H1 (cell line): ENCODE data around the gene LILRB2. TPM values are rescaled to one million over a fixed set of nuclear protein-coding genes. Genes with fewer than 3 reads are reported as not detected.
"Not testable (repeated sequence)": the region's sequence is repeated elsewhere in the genome, so short reads cannot be mapped to it uniquely, and the experiment has no call there.

ENCODE experiments used
- CTCF ChIA-PET: fragments of 300-600 bp; sonication (Branson Sonifier 250); formaldehyde crosslinking; loops from one replicate; lab custom pipeline; 2021; ENCODE audit not compliant: partially characterized antibody; lab: Charles Lee
- POLR2A ChIA-PET: fragments of 300-600 bp; sonication (Branson Sonifier 250); formaldehyde crosslinking; loops from one replicate; lab custom pipeline; 2021; ENCODE audit warnings: inconsistent platforms; ENCODE audit not compliant: partially characterized antibody; lab: Charles Lee
- DNase-seq, 2 experiments: peaks; one replicate each; pipeline versions ENCODE4 v3.0.0 to v3.0.0-alpha.2; 2010 to 2022; ENCODE audit warnings: low spot score in 2 of 2, low read depth in 1 of 2, mixed read lengths in 1 of 2
- FAIRE-seq: peaks from 2 replicates; lab custom pipeline; 2011; peaks lifted over from hg19 to GRCh38; lab: Jason Lieb, UNC
- H2AFZ ChIP-seq: 2 replicates; pipeline ENCODE4 v1.8.1; 2012; ENCODE audit warnings: low read length, inconsistent platforms
- H2AK5ac ChIP-seq: 2 replicates; pipeline ENCODE4 v1.6.1; 2013; ENCODE audit warnings: low read depth, low read length
- H2BK120ac ChIP-seq: replicated peaks from 2 replicates; pipeline ENCODE3; 2013; ENCODE audit warnings: low read depth, low read length, inconsistent platforms
- H2BK12ac ChIP-seq: 2 replicates; pipeline ENCODE4 v1.6.1; 2013; ENCODE audit warnings: low read depth, low read length
- H2BK15ac ChIP-seq: 2 replicates; pipeline ENCODE4 v1.6.1; 2013; ENCODE audit warnings: low read length
- H2BK20ac ChIP-seq: 2 replicates; pipeline ENCODE4 v1.6.1; 2013; ENCODE audit warnings: low read length
- H2BK5ac ChIP-seq: 2 replicates; pipeline ENCODE4 v1.6.1; 2013; ENCODE audit warnings: low read depth, low read length
- H3K14ac ChIP-seq: 2 replicates; pipeline ENCODE4 v1.6.1; 2013; ENCODE audit warnings: inconsistent platforms; ENCODE audit not compliant: insufficient read length
- H3K18ac ChIP-seq: 2 replicates; pipeline ENCODE4 v1.6.1; 2013; ENCODE audit warnings: low read length; ENCODE audit errors: extremely low read depth
- H3K23ac ChIP-seq: 2 replicates; pipeline ENCODE4 v1.6.1; 2013; ENCODE audit warnings: inconsistent platforms; ENCODE audit not compliant: insufficient read length
- H3K23me2 ChIP-seq: 2 replicates; pipeline ENCODE4 v1.6.1; 2013; ENCODE audit warnings: low read depth, low read length
- H3K27ac ChIP-seq: 2 replicates; pipeline ENCODE4 v1.6.1; 2011; ENCODE audit warnings: low read depth, low read length, inconsistent platforms
- H3K27me3 ChIP-seq, 4 experiments: replicated peaks in 1 of 4; 1 replicate in 1 of 4; 2 replicates in 3 of 4; pipeline versions ENCODE4 v1.6.1 to v1.8.1; 2011 to 2013; ENCODE audit warnings: low read length in 3 of 4, mild to moderate bottlenecking in 3 of 4, inconsistent platforms in 2 of 4, mixed read lengths in 2 of 4, moderate library complexity in 1 of 4; ENCODE audit not compliant: control insufficient read depth in 3 of 4, insufficient read depth in 3 of 4; ENCODE audit errors: extremely low read depth in 1 of 4
- H3K36me3 ChIP-seq, 4 experiments: 2 replicates each; pipeline versions ENCODE4 v1.6.1 to v1.8.1; 2011 to 2013; ENCODE audit warnings: mild to moderate bottlenecking in 4 of 4, low read length in 3 of 4, moderate library complexity in 2 of 4, control low read depth in 1 of 4, inconsistent platforms in 1 of 4; ENCODE audit not compliant: insufficient read depth in 4 of 4, control insufficient read depth in 2 of 4
- H3K4ac ChIP-seq: replicated peaks from 2 replicates; pipeline ENCODE3; 2013; ENCODE audit warnings: low read length, low read depth, mixed read lengths, inconsistent platforms; ENCODE audit not compliant: insufficient read length
- H3K4me1 ChIP-seq, 4 experiments: replicated peaks in 1 of 4; 1 replicate in 1 of 4; 2 replicates in 3 of 4; pipeline versions ENCODE4 v1.6.1 to v1.8.1; 2011 to 2013; ENCODE audit warnings: low read length in 3 of 4, inconsistent platforms in 2 of 4, mixed read lengths in 1 of 4; ENCODE audit not compliant: insufficient read depth in 4 of 4, control insufficient read depth in 3 of 4
- H3K4me2 ChIP-seq, 2 experiments: 2 replicates each; pipeline versions ENCODE4 v1.6.1 to v1.8.1; 2011 to 2013; ENCODE audit warnings: low read depth in 2 of 2, low read length in 2 of 2, control low read depth in 1 of 2, inconsistent platforms in 1 of 2, mild to moderate bottlenecking in 1 of 2; ENCODE audit not compliant: insufficient read depth in 1 of 2
- H3K4me3 ChIP-seq, 4 experiments: fragments of 200-600, 300-600 bp in 1 of 4; sonication (generic), shearing (Covaris generic), sonication (Bioruptor Twin) in 1 of 4; 2 replicates each; pipeline versions ENCODE4 v1.5.1 to v1.8.1; 2011 to 2016; ENCODE audit warnings: low read length in 4 of 4, low read depth in 3 of 4, control low read depth in 2 of 4, inconsistent platforms in 2 of 4, mild to moderate bottlenecking in 2 of 4, mixed read lengths in 1 of 4, moderate library complexity in 1 of 4; ENCODE audit not compliant: insufficient read depth in 2 of 4; ENCODE audit errors: extremely low read depth in 1 of 4
- H3K56ac ChIP-seq: replicated peaks from 2 replicates; pipeline ENCODE3; 2013; ENCODE audit warnings: low read depth, mild to moderate bottlenecking, mixed read lengths, low read length, inconsistent platforms; ENCODE audit not compliant: insufficient read length
- H3K79me1 ChIP-seq: 2 replicates; pipeline ENCODE4 v1.6.1; 2013; ENCODE audit warnings: low read depth, low read length, control low read depth
- H3K79me2 ChIP-seq, 2 experiments: 2 replicates each; pipeline versions ENCODE4 v1.6.1 to v1.8.1; 2012 to 2013; ENCODE audit warnings: low read length in 2 of 2, mild to moderate bottlenecking in 2 of 2, inconsistent platforms in 1 of 2; ENCODE audit not compliant: insufficient read depth in 2 of 2, control insufficient read depth in 1 of 2
- H3K9ac ChIP-seq, 4 experiments: replicated peaks in 1 of 4; 1 replicate in 1 of 4; 2 replicates in 3 of 4; pipeline versions ENCODE4 v1.6.1 to v1.8.1; 2011 to 2013; ENCODE audit warnings: low read depth in 3 of 4, low read length in 3 of 4, control low read depth in 2 of 4, mild to moderate bottlenecking in 2 of 4, moderate library complexity in 2 of 4, inconsistent platforms in 1 of 4; ENCODE audit errors: extremely low read depth in 1 of 4
- H3K9me3 ChIP-seq, 2 experiments: 2 replicates each; pipeline versions ENCODE4 v1.6.1 to v1.8.1; 2012 to 2013; ENCODE audit warnings: mild to moderate bottlenecking in 2 of 2, moderate library complexity in 2 of 2, control low read depth in 1 of 2, inconsistent platforms in 1 of 2, low read depth in 1 of 2, low read length in 1 of 2, mixed read lengths in 1 of 2; ENCODE audit not compliant: insufficient read depth in 2 of 2
- H4K20me1 ChIP-seq, 2 experiments: replicated peaks in 1 of 2; 2 replicates each; pipeline versions ENCODE3 to v1.8.1; 2011 to 2013; ENCODE audit warnings: inconsistent platforms in 2 of 2, low read length in 2 of 2, mild to moderate bottlenecking in 1 of 2; ENCODE audit not compliant: insufficient read depth in 2 of 2, control insufficient read depth in 1 of 2
- H4K5ac ChIP-seq: 2 replicates; pipeline ENCODE4 v1.6.1; 2013; ENCODE audit warnings: low read length, low read depth, mixed read lengths, inconsistent platforms; ENCODE audit not compliant: insufficient read length
- H4K8ac ChIP-seq: 2 replicates; pipeline ENCODE4 v1.8.0; 2013; ENCODE audit warnings: mild to moderate bottlenecking, moderate library complexity, low read length, inconsistent platforms; ENCODE audit not compliant: insufficient read depth; ENCODE audit errors: extremely low read depth
- H4K91ac ChIP-seq: replicated peaks from 2 replicates; pipeline ENCODE3; 2013; ENCODE audit warnings: low read length, mixed read lengths, inconsistent platforms; ENCODE audit not compliant: insufficient read length
- WGBS, 2 experiments: shearing (Covaris generic) in 1 of 2; methylation state at CpG; one replicate each; pipeline versions ENCODE4 v1.1.6 to v1.1.7; 2013 to 2015; ENCODE audit warnings: low lambda C conversion rate in 2 of 2, mixed read lengths in 2 of 2, inconsistent platforms in 1 of 2, low coverage in 1 of 2, missing lambda C conversion rate in 1 of 2; ENCODE audit not compliant: insufficient replicate concordance in 2 of 2, insufficient coverage in 1 of 2, insufficient read length in 1 of 2; ENCODE audit errors: extremely low coverage in 1 of 2, missing lambda C conversion rate in 1 of 2; 5-methylcytosine and 5-hydroxymethylcytosine counted together
- polyA plus RNA-seq, 7 experiments: library from polyadenylated mRNA; depleted of rRNA in 3 of 7; stranded (reverse) in 5 of 7; unstranded in 2 of 7; fragments of >200 nt in 5 of 7; fragments of 200-250 nt in 2 of 7; gene quantifications; 1 replicate in 5 of 7; 2 replicates in 1 of 7; 4 replicates in 1 of 7; pipeline versions ENCODE4 v1.2.1 to v1.2.3, GENCODE V29; 2011 to 2013; ENCODE audit warnings: missing spikeins in 2 of 7, mixed read lengths in 2 of 7
- total RNA-seq: library from RNA; stranded (reverse); fragmentation: NEBNext Ultra II Directional; extraction: Animal tissue kit (Norgen Biotek cat#: 25700); gene quantifications from 2 replicates; pipeline ENCODE4 v1.2.1, GENCODE V29; 2021

LILRB2 gene
- total and polyA plus RNA-seq, 2 of the 8 experiments (the other 6 are each of a cell fraction or from before 2014, with no cell fraction given), result not detected

- FAIRE-seq, H2BK120ac ChIP-seq, H4K91ac ChIP-seq, H3K18ac ChIP-seq, H3K79me2 ChIP-seq, H3K23ac ChIP-seq, H3K4me2 ChIP-seq, H3K4me1 ChIP-seq, H3K36me3 ChIP-seq, H2BK5ac ChIP-seq, H2BK20ac ChIP-seq, H4K20me1 ChIP-seq, H2BK15ac ChIP-seq, H2AK5ac ChIP-seq, H3K9ac ChIP-seq, H3K79me1 ChIP-seq, H3K9me3 ChIP-seq, H3K4me3 ChIP-seq, H3K23me2 ChIP-seq, H4K5ac ChIP-seq, POLR2A ChIA-PET, H3K27ac ChIP-seq, DNase-seq, H2AFZ ChIP-seq, H3K56ac ChIP-seq, H4K8ac ChIP-seq, H3K14ac ChIP-seq, H3K4ac ChIP-seq, H3K27me3 ChIP-seq, H2BK12ac ChIP-seq: not testable (repeated sequence)
- CTCF ChIA-PET, result interaction anchor here (1.0 to 5.9 kb wide), 2 partner anchors 8 to 17 kb away, joined by 3 to 31 read pairs; no protein-coding TSS in a partner anchor
- 88% methylated on average over 5 of the region's 9 CpGs; no CpG with 5 or more reads in 1 of the 2 experiments for WGBS, 2 experiments
These were observed 6.4 kb downstream of the LILRB2 start for GRCh38 chr19:54274516-54274915.
